ENCODE data around the gene TNPO1. TPM values are rescaled to one million over a fixed set of nuclear protein-coding genes. Genes with fewer than 3 reads are reported as not detected.
"Not testable (repeated sequence)": the region's sequence is repeated elsewhere in the genome, so short reads cannot be mapped to it uniquely, and the experiment has no call there.

TNPO1 gene
- 112 and 127 TPM in 2 replicates for total RNA-seq (2014; rRNA removed; shearing (Covaris generic))

DNA sequence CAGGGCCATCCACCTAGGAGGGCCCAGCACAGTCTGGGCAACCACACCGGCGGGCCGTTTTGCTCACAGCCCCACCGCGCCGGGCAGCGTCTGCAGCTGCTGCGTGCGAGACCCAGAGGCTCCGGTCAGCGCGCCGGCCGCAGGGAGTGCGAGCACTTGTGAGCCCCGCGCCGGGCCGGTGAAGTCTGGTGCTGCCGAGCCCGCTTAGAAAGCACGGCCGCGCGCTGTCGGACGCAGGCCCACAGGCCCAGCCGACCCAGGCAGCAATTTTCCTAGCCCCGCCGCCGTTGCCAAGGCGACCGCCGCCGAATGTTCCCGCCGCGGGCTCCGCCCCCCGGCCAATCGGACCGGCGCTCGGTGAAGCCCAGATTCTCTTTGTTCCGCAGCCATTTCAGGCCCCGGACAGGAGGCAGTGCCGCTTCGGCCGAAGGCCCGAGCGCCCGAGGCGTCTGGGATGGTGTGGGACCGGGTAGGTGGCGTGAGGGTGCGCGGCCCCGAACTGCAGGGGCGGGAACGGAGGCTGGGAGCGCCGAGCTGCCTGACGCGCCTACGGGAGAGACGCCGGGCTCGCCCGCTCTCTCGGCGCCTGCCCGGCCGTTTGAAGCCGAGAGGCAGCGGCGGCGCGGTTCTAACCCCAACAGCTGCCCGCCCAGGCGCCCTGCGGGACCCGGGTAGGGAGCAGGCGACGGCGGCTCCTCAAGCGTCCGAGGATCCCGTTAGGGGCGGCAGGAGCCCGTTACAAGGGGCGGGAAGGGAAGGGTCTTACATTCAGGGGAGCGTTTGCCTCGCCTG lies at the start of gene TNPO1:
Gene TNPO1, plus strand, starts transcription at position 378 of the 792 bp plus-strand sequence. Its CDS starts 77 bp downstream, at position 455.
- peak; percentile 93 for DNase-seq (ENCODE audit: low read depth)

DNA sequence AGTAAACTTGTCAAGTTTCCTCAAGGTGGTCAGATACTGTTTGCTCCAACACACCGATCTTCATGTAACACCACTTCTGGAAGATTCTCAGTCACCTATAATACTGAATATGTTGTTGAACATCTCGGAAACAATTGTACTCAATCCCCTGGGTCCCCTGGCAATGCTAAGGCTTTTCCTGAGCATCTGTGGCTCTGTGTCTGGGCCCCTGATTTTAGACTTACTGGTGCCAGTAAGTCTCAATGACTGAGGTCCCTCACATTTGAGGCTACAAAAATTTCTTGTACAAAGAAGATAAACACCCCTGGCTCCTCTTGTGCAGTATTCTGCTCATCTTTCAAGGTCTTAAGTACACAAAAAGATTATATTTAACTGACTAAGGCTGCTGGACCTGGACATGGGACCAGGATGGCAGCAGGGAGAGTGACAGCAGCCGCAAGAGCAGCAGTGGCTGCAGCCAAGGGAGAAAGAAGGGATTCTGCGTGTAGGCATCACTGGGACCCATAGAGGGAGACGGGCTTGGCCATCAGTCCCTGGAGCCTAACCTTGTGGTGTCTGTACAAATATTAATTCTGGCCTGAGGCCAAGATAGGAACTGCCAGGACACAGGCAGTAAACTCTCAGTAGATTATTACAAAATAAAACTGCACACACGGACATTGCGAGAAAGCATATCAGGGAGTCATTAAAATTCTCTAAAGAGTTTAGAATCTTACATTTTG lies 49.0 kb upstream of the TNPO1 start:
- DNase-seq (ENCODE audit: low read depth), result peak; percentile 5

- DNase-seq (ENCODE audit: low read depth), result no peak
Observed at GRCh38 chr5:72770266-72770665, 46.2 kb upstream of the TNPO1 start.

- no peak for DNase-seq (ENCODE audit: low read depth)
Observed at GRCh38 chr5:72776684-72777083, 39.8 kb upstream of the TNPO1 start.

DNA sequence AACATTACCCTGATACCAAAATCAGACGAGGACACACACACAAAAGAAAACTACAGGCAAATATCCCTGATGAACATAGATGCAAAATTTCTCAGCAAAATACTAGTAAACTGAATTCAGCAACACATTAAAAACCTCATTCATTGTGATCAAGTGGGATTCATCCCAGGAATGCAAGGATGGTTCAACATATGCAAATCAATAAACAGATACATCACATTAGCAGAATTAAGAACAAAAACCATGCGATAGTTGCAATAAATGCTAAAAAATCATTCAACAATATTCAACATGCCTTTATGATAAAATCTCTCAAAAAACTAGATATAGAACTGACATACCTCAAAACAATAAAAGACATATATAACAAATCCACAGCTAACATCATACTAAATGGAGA lies 36.9 kb upstream of the TNPO1 start:
- no peak for DNase-seq (ENCODE audit: low read depth)

DNA sequence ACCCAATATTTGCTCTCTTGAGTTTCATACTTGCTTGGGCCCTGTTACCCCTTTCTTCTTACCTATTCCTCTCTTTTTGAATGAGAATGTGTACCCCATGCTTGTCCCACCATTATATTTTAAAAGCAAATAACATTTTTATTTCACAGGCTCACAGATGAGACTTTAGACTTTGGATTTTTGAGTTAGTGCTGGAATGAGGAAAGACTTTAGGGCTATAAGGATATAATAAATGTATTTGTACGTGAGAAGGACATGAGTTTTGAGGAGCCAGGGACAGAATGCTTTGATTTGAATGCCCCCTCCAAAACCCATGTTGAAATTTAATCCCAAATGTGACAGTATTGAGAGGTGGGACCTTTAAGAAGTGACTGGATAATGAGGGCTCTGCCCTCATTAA lies 33.1 kb upstream of the TNPO1 start:
- DNase-seq (ENCODE audit: low read depth), result no peak

GRCh38 chr5:72784129-72784528 lies 32.3 kb upstream of the TNPO1 start:
- no peak for DNase-seq (ENCODE audit: low read depth)

- DNase-seq (ENCODE audit: low read depth), result no peak
Observed at GRCh38 chr5:72785801-72786200, 30.7 kb upstream of the TNPO1 start.

- DNase-seq (ENCODE audit: low read depth), result no peak
Observed at GRCh38 chr5:72786676-72787075, 29.8 kb upstream of the TNPO1 start.

GRCh38 chr5:72788866-72789505 lies 27.5 kb upstream of the TNPO1 start:
- DNase-seq (ENCODE audit: low read depth), result no peak

- DNase-seq (ENCODE audit: low read depth), result no peak
Observed at GRCh38 chr5:72790186-72790585, 26.3 kb upstream of the TNPO1 start.

GRCh38 chr5:72792662-72793061 lies 23.8 kb upstream of the TNPO1 start:
- not testable (repeated sequence) for DNase-seq (ENCODE audit: low read depth)

GRCh38 chr5:72796001-72796400 lies 20.5 kb upstream of the TNPO1 start:
- DNase-seq (ENCODE audit: low read depth), result no peak

GRCh38 chr5:72799721-72800120 lies 16.7 kb upstream of the TNPO1 start:
- no peak for DNase-seq (ENCODE audit: low read depth)

DNA sequence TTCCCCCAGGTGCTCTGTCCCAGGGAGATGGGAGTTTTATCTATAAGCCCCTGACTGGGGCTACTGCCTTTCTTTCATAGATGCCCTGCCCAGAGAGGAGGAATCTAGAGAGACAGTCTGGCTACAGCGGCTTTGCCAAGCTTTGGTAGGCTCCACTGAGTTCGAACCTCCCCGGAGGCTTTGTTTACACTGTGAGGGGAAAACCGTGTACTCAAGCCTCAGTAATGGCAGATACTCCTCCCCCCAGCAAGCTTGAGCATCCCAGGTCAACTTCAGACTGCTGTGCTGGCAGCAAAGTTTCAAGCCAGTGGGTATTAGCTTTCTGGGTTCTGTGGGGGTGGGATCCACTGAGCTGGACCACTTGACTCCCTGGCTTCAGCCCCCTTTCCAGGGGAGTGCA lies 7.8 kb upstream of the TNPO1 start:
- not testable (repeated sequence) for DNase-seq (ENCODE audit: low read depth)

- DNase-seq (ENCODE audit: low read depth), result no peak
Observed at GRCh38 chr5:72811849-72812248, 4.6 kb upstream of the TNPO1 start.

GRCh38 chr5:72812488-72812887 lies 4.0 kb upstream of the TNPO1 start:
- DNase-seq (ENCODE audit: low read depth), result no peak

- DNase-seq (ENCODE audit: low read depth), result no peak
Observed at GRCh38 chr5:72814104-72814503, 2.4 kb upstream of the TNPO1 start.

- no peak for DNase-seq (ENCODE audit: low read depth)
Observed at GRCh38 chr5:72814864-72815263, 1.6 kb upstream of the TNPO1 start.

GRCh38 chr5:72815580-72816283 lies 729 bp upstream of the TNPO1 start:
- no peak for DNase-seq (ENCODE audit: low read depth)

DNA sequence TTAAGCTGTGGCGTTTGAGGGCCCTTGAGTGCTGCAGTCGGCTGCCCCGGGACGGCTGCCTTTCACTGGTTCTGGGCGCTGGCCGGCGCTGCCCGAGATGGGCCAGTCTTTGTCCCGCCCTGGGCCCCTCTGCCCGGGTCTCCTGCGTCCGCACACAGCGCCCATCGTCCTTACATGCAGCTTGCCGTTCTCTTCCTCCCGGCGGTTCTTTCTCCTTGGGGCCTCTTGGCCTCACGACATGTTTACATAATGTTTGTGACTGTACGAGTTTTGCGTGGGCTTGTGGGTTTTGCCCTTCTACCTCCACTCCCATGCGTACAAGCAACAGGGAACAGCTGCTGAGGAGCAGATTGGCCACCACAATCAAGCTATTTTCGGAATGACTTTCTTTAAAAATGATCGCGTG lies 618 bp downstream of the TNPO1 start:
- DNase-seq (ENCODE audit: low read depth), result peak; percentile 61

DNA sequence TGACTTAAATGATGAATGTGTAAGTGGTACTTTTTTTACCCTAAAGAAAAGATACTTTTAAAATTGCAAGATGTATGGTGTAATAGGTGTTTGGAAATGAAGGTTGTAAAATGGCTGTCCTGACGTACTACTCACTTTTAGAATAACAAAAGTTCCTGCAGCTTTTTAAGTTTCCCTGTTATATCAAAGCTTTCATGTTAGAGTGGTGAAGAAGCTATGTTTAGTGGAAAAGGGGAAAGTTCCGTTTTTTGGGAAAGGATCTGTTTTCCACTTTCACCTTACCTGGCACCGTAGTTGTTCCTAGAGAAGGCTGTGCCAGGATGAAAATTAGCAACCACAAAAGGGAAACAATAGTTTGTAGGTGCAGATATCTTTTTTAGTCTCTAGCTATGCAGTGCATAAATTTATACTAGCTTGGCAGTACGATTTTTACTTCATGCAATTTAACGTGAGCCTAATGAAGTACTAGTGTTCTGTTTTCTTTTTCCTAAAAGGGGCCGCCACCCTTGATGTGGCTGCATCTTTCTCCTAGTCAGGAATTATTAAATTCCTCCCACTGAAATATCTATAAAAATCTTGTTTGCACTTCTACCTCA lies 1.3 kb downstream of the TNPO1 start:
- DNase-seq (ENCODE audit: low read depth), result no peak
